ENCODE measurements around the gene RPS19.

GRCh38 chr19:41850381-41850780 is 9.7 kb upstream of the RPS19 start:
- TF ChIP-seq TAF1 (IDR thresholded peaks at IDR 0.05; ENCODE audit: borderline replicate concordance, insufficient read depth, low read length) (no peak), POLR2AphosphoS5 (IDR thresholded peaks at IDR 0.05; ENCODE audit: low read depth, low read length) (no peak), SIN3A (IDR thresholded peaks at IDR 0.05; ENCODE audit: borderline replicate concordance, insufficient read depth, low read length) (no peak)
